ENCODE results near the gene TSHZ1. TPM values are rescaled to one million over a fixed set of nuclear protein-coding genes. Genes with fewer than 3 reads are reported as not detected.
"Not testable (repeated sequence)": the region's sequence is repeated elsewhere in the genome, so short reads cannot be mapped to it uniquely, and the experiment has no call there.

The TSHZ1 gene
- total and polyA plus RNA-seq, 4 donors = 4.2 to 6.6 (median 5.6) TPM

- TF ChIP-seq MAX (IDR thresholded peaks at IDR 0.05) (no peak), ATF3 (IDR thresholded peaks at IDR 0.05) (no peak), CTCF (IDR thresholded peaks at IDR 0.05; ENCODE audit: low read depth, low read length, missing input control) (no peak)
Measured at GRCh38 chr18:75323821-75324585, 113.4 kb downstream of the TSHZ1 start (continued).

- Histone ChIP-seq H3K36me3 (ENCODE audit: control insufficient read depth in 4 of 4, insufficient read depth in 3 of 4, low read depth in 1 of 4, low read length in 3 of 4) (no peaks in the 10 kb centered on the region), H3K4me1 (ENCODE audit: control insufficient read depth in 4 of 4, insufficient read depth in 4 of 4, low read length in 3 of 4) (no peaks in the 10 kb centered on the region), H3K9me3 (ENCODE audit: control insufficient read depth in 4 of 4, low read length in 3 of 4) (peaks cover 0 to 7% (median 4%) of the 10 kb centered on the region in 4 donors), H3K27ac (ENCODE audit: low read depth in 1 of 2, low read length in 2 of 2) (no peak overlapping the region), H3K27me3 (ENCODE audit: control insufficient read depth in 4 of 4, insufficient read depth in 4 of 4, low read length in 3 of 4) (no peaks in the 10 kb centered on the region), H3K4me3 (ENCODE audit: low read depth in 1 of 3, low read length in 3 of 3) (no peak overlapping the region), H3K9ac (ENCODE audit: low read depth in 1 of 2, low read length in 2 of 2) (no peak overlapping the region)
- DNase-seq (ENCODE audit: low spot score) = no peak
- TF ChIP-seq ZBTB33 (IDR thresholded peaks at IDR 0.05) (no peak), JUND (IDR thresholded peaks at IDR 0.05) (no peak), ATF3 (IDR thresholded peaks at IDR 0.05) (no peak), HNF4G (IDR thresholded peaks at IDR 0.05) (no peak), GABPA (IDR thresholded peaks at IDR 0.05 in 1 of 2, conservative IDR thresholded peaks at IDR 0.05 in 1 of 2) (no peak), CTCF (IDR thresholded peaks at IDR 0.05; ENCODE audit: low read depth, low read length, missing input control) (no peak), FOXA1 (IDR thresholded peaks at IDR 0.05) (no peak), RAD21 (IDR thresholded peaks at IDR 0.05) (no peak), NR2F2 (IDR thresholded peaks at IDR 0.05) (no peak), MAX (IDR thresholded peaks at IDR 0.05) (no peak), SP1 (IDR thresholded peaks at IDR 0.05) (no peak), HNF4A (conservative IDR thresholded peaks at IDR 0.05) (no peak), TAF1 (conservative IDR thresholded peaks at IDR 0.05) (no peak)
- 84% methylated on average over 2 of the region's 2 CpGs for WGBS
Measured at GRCh38 chr18:75324686-75325257, 114.2 kb downstream of the TSHZ1 start.

- H3K4me1 ChIP-seq (ENCODE audit: control insufficient read depth in 4 of 4, insufficient read depth in 4 of 4, low read length in 3 of 4); DNase-seq (ENCODE audit: low spot score); H3K27ac ChIP-seq (ENCODE audit: low read depth in 1 of 2, low read length in 2 of 2); H3K36me3 ChIP-seq (ENCODE audit: control insufficient read depth in 4 of 4, insufficient read depth in 3 of 4, low read depth in 1 of 4, low read length in 3 of 4); H3K27me3 ChIP-seq (ENCODE audit: control insufficient read depth in 4 of 4, insufficient read depth in 4 of 4, low read length in 3 of 4); H3K9ac ChIP-seq (ENCODE audit: low read depth in 1 of 2, low read length in 2 of 2); H3K4me3 ChIP-seq (ENCODE audit: low read depth in 1 of 3, low read length in 3 of 3); H3K9me3 ChIP-seq (ENCODE audit: control insufficient read depth in 4 of 4, low read length in 3 of 4): not testable (repeated sequence)
- WGBS = 97% methylated on average over 2 of the region's 2 CpGs
Measured at GRCh38 chr18:75329753-75330152, 119.2 kb downstream of the TSHZ1 start.
